Dedifferentiated amniotic fluid mesenchymal stem cell (primary cell): ENCODE measurements around the gene OR5AS1.
"Not testable (repeated sequence)": the region's sequence is repeated elsewhere in the genome, so short reads cannot be mapped to it uniquely, and the experiment has no call there.

Experiments
- DNase-seq: peaks from one replicate; pipeline ENCODE4 v3.0.0-alpha.2; 2016; ENCODE audit errors: extremely low spot score

OR5AS1 gene

DNA sequence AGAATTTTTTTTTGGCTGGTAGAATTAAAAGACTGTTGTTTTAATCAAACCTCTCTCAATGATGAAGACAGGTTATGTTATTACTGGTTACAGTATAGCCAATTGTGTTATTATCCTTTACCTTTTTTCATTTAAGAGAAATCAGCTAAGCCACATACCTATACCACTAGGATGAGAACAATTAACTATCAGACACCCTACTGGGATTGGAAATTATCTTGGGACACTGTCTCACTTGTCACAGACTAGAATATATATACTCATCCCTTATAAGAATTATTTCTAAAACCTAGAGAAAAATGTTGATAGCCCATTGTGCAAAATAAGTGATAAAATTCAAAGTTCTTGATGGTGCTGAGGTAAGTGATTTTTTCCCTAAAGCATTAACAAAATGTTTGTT lies at the start of gene OR5AS1:
Gene OR5AS1 (plus strand): TSS at position 301 of the 400 bp plus-strand sequence. CDS start 2,765 bp downstream, outside the sequence.
- no peak for DNase-seq

GRCh38 chr11:55994525-55994924 lies 32.9 kb upstream of the OR5AS1 start, which contains the start of gene OR5F1:
OR5F1 (minus strand) TSS chr11:55994625; CDS start chr11:55994625, 0 bp downstream.
- no peak for DNase-seq

GRCh38 chr11:56010716-56011115 lies 16.7 kb upstream of the OR5AS1 start:
- no peak for DNase-seq

GRCh38 chr11:56013805-56014204 lies 13.6 kb upstream of the OR5AS1 start:
- DNase-seq: no peak

GRCh38 chr11:56045538-56045937 lies 18.1 kb downstream of the OR5AS1 start:
- no peak for DNase-seq

DNA sequence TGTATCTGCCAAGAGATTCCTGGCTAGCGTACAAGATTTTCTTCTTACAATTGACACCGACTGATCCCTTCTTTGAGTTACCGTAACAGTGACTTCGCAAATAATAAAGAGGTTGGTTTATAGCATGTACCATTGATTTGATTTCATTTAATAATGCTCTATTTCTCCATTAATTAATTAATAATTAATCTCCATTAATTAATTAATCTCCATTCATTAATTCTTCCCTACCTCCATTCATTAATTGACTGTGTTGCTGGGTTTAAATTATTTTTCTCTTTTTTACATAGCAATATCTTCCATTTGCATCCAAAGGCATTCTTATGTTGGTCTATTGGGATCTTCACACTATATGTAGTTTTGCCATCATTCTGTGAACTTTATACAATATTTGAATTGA lies 21.0 kb downstream of the OR5AS1 start:
- no peak for DNase-seq

- no peak for DNase-seq
These were observed 22.0 kb downstream of the OR5AS1 start for GRCh38 chr11:56049487-56049886.

DNA sequence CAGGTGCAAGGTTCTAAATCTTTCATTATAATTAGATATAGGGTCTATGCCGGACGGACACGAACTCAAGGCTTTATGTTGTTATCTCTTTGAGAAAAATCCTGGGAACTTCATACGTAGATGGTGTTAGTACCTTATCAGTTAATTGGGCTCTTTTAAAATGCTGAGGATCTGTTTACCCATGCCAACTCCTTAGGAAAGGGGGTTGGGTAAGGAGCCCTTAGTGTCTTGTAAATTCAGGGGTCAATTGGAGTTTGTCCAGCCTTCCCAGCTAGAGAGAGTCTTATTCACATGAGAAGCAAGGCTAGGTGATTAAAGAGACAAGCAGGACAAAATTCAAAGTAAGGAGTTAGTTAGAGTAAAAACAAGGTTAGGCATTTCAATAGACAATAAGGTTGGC lies 28.9 kb downstream of the OR5AS1 start:
- DNase-seq: not testable (repeated sequence)

- not testable (repeated sequence) for DNase-seq
These were observed 30.3 kb downstream of the OR5AS1 start for GRCh38 chr11:56057661-56058237.

DNA sequence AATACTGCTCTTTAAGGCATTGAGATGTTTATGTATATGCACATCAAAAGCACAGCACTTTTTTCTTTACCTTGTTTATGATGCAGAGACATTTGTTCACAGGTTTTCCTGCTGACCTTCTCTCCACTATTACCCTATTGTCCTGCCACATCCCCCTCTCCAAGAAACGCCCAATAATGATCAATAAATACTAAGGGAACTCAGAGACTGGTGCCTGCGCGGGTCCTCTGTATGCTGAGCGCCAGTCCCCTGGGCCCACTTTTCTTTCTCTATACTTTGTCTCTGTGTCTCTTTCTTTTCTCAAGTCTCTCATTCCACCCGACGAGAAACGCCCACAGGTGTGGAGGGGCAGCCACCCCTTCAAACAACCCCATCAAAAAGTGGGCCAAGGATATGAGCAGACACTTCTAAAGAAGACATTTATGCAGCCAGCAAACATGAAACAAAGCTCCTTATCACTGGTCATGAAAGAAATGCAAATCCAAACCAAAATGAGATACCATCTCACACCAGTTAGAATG lies 30.9 kb downstream of the OR5AS1 start:
- DNase-seq: not testable (repeated sequence)

GRCh38 chr11:56066980-56067379 lies 39.5 kb downstream of the OR5AS1 start:
- DNase-seq: no peak
